Lung microvascular endothelial cell (primary cell): ENCODE results near the gene LPA. TPM values are rescaled to one million over a fixed set of nuclear protein-coding genes. Genes with fewer than 3 reads are reported as not detected.
"Not testable (repeated sequence)": the region's sequence is repeated elsewhere in the genome, so short reads cannot be mapped to it uniquely, and the experiment has no call there.

Experiments
- DNase-seq, 2 donors: peaks; one replicate each; pipeline versions ENCODE4 v3.0.0 to v3.0.0-alpha.2; 2010; ENCODE audit warnings: low read depth in 2 of 2
- total RNA-seq: library from RNA; depleted of rRNA; stranded (reverse); fragments of >200 nt; gene quantifications from 2 replicates; pipeline ENCODE4 v1.2.1, GENCODE V29; 2014

LPA gene, protein sequence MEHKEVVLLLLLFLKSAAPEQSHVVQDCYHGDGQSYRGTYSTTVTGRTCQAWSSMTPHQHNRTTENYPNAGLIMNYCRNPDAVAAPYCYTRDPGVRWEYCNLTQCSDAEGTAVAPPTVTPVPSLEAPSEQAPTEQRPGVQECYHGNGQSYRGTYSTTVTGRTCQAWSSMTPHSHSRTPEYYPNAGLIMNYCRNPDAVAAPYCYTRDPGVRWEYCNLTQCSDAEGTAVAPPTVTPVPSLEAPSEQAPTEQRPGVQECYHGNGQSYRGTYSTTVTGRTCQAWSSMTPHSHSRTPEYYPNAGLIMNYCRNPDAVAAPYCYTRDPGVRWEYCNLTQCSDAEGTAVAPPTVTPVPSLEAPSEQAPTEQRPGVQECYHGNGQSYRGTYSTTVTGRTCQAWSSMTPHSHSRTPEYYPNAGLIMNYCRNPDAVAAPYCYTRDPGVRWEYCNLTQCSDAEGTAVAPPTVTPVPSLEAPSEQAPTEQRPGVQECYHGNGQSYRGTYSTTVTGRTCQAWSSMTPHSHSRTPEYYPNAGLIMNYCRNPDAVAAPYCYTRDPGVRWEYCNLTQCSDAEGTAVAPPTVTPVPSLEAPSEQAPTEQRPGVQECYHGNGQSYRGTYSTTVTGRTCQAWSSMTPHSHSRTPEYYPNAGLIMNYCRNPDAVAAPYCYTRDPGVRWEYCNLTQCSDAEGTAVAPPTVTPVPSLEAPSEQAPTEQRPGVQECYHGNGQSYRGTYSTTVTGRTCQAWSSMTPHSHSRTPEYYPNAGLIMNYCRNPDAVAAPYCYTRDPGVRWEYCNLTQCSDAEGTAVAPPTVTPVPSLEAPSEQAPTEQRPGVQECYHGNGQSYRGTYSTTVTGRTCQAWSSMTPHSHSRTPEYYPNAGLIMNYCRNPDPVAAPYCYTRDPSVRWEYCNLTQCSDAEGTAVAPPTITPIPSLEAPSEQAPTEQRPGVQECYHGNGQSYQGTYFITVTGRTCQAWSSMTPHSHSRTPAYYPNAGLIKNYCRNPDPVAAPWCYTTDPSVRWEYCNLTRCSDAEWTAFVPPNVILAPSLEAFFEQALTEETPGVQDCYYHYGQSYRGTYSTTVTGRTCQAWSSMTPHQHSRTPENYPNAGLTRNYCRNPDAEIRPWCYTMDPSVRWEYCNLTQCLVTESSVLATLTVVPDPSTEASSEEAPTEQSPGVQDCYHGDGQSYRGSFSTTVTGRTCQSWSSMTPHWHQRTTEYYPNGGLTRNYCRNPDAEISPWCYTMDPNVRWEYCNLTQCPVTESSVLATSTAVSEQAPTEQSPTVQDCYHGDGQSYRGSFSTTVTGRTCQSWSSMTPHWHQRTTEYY (N-terminal part only)
- not detected in 2 replicates for total RNA-seq

DNA sequence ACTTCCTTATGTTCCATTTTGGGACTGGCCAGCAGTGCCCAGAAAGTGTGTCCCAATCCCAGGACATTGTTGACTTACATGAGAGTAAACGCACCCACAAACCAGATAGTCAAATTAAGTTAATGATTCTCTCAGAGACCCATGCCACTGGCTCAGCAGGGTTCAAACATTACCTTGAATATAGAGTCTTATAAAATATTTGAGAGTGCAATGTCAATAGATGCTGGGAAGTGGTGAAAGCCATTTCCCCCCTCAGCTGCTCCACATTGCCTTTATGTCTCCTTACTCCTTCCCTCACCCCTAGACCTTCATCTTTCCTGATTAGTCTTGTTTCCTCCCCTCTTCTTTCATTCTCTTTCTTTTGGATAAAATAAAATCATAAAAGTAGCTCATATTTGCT, at the start of gene LPA:
Gene LPA, minus strand, starts transcription at position 78 of the 400 bp plus-strand sequence. Its CDS starts 61 bp downstream, at position 17.
- not testable (repeated sequence) for DNase-seq

DNA sequence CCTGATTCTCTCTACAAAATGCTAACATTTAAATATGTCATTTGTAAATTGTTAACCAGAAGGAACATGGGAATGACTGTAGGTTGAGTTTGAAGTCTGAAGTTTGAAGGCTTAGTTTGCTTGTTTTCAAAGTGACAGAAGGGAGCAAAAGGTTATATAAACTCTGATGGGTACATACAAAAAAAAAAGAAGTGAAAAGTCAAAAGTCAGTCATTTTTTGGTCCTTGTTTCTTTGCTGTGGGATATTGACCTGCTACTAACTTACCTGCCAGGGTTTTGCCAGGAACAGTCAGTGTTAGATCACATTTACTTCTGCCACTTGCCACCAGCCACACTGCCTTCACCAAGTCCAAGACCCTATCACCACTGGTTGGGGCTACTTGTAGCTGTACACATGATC, 44.9 kb upstream of the LPA start:
- not testable (repeated sequence) for DNase-seq

DNA sequence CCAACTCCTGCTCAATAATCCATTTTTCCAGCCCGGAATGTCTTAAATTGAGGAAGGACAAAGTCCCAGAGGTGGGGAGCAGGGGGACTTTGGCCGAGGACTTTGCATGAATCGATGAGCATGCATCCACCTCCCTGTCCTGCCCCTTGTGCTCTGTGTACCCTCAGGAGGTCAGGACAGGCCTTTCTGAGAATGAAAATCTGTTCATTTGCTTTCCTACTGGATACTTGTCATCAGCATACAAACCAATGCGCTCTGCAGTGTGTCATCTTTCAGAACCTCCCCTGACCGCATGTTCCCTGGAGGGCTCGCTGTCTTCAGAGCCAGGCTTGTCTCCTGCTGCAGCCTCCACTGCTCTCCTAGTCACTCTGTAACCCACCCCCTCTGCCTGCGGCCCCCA, 40.6 kb upstream of the LPA start:
- DNase-seq: not testable (repeated sequence)

DNA sequence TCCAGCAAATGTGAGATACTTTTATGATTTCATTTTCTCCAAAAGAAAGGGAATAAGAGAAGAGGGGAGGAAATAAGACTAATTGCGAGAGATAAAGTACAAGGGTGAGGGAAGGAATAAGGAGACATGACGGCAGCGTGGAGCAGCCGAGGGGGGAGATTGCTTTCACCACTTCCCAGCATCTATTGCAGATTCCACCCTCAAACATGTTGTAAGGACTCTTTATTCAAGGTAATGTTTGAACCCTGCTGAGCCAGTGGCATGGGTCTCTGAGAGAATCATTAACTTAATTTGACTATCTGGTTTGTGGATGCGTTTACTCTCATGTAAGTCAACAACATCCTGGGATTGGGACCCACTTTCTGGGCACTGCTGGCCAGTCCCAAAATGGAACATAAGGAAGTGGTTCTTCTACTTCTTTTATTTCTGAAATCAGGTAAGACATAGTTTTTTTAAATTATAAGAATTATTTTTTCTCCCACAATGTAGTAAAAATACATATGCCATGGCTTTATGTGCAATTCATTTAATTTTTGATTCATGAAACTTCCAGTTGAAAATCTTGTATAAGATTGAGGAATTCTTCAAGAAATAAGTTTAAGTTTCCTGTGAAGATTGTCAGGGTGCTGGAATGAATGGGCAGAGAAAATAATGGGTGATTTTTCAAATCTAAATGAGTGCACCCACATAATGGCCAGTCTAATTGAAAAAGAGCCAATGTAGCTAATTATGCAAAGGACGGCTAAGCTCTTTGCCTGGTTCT, 38.0 kb upstream of the LPA start, which contains the start of gene PLG:
Gene PLG, plus strand, starts transcription at position 327 of the 763 bp plus-strand sequence. Its CDS starts 61 bp downstream, at position 388.
- not testable (repeated sequence) for DNase-seq

DNA sequence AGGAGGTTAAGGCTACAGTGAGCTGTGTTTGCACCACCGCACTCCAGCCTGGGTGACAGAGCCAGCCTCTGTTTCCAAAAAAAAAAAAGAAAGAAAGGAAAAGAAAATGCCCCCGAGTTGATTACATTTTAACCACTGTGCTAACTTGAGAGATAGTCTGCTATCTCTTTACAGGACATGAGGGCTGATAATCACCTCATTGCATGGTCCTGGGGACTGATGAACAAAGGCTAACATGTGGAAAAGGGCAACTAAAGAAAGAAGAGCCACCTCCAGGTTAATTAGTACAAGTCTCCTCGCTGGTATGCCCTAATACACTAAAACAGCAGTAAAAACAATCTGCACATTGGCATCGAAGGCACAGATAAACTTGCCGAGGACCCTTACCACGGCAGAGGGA, 33.8 kb upstream of the LPA start:
- DNase-seq: no peak

DNA sequence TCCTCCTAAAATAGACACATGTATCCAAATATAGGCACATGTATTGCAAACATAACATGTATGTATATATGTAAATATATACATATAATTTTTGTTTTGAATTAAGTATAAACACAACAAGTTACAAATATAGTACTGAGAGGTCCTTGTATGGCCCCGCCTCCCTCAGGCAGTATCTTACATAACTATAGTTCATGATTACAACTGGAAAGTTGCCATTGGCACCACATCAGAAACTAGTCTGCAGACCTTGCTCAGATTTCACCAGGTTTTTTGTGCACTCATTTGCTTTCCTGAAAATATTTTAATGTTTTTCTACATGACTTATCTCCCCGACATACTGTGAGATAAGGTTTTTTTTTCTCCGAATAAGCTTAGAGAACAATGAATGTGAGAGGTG, 32.8 kb upstream of the LPA start:
- DNase-seq: not testable (repeated sequence)

DNA sequence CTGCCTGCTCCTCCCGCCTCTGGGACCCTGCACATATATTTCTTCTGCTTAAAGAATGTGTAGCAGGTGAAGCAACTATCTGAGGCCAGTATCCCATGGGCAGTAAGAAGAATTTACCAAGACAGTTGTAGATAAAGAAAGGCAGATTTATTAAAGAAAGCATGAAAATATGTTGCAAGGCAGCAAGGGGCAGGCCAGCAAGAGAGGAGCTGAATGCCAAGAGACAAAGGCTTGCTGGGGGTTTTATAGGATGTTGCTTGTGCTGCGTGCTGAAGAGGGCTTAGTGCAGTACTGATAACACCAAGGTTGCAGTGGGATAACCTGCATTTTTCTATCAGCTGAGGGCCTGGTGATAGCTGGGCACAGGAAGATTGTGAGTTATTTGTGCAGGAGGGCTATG, 31.5 kb upstream of the LPA start:
- DNase-seq: not testable (repeated sequence)

DNA sequence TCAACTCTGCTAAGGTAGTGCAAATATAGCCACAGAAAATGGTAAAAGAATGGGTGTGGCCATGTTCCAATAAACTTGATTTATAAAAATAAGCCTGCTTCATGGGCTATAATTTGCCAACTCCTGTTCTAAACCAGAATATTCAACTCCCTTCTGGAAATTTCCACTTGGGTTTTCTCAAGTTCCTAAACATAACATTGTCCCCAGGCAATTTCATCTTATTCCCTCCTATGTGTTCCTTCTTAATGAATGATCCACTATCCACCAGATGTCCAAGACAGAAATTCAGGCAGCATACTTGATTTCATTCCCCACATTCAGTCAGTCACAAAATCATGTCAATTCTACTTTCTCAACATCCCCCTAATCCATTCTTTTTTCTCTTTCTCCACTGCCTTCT, 30.9 kb upstream of the LPA start:
- DNase-seq: not testable (repeated sequence)

DNA sequence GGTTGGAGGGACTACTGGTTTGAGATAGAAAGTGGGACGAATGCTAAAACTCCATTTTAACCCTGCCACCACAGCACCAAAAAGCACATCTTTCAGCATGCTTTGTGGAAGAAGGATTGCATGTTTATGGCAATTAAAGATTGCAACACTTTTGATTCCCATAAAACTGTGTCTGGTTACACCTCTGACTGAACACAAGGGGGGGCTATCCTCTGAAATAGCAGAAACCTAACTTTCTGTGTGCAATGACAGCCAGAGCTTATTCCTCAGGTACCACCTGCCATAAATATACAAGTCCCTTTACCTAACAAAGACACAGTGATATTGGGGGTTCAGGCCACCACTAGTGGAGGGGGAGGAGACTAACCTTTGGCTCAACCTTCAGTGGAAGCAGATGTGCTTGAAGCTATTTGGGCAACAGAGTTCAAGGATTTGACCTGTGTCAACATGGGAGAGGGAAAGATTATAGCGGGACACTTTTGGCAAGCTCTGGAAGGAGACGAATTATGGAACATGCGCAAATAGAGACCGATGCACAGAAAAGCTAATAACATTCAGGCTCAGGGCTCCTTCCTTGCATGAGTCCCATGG, 28.4 kb upstream of the LPA start:
- peak in 1 of 2 donors; percentile 2 for DNase-seq

DNA sequence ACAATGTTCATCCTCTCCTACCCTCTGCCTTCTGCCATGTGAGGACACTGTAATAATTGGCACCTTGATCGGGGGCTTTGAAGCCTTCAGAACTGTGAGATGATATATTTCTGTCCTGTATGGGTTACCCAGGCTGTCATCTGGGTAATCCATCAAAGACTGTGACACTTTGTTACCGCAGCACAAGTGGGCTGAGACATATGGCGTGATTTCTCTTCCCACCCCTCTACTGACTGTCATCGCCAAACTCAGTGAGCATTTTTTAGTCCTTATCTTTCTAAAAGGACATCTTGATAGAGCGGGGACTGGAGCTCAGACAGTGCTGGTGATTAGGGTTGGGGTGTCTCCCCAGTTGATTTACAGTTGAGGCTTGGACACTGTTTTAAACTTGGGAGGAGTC, 27.5 kb upstream of the LPA start:
- DNase-seq: no peak

DNA sequence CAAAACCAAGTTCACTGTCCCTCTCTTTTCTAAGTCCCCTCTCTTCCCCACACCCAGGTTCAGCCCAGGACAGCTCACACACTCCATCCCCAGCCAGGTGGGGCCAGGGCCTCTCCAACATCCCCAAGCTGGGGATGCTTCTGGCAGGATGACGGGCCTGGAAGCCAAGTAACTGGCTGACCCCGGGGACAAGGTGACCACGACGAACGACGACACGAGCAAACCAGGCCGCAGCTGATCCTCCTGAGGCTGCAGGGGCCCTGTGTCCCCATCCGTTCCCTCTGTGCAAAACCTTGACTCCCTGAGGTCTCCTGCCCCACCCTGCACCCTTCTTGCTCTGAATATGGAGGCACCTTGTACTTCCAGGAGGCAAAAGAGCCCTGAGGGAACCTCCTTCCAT, 26.4 kb upstream of the LPA start:
- no peak for DNase-seq

DNA sequence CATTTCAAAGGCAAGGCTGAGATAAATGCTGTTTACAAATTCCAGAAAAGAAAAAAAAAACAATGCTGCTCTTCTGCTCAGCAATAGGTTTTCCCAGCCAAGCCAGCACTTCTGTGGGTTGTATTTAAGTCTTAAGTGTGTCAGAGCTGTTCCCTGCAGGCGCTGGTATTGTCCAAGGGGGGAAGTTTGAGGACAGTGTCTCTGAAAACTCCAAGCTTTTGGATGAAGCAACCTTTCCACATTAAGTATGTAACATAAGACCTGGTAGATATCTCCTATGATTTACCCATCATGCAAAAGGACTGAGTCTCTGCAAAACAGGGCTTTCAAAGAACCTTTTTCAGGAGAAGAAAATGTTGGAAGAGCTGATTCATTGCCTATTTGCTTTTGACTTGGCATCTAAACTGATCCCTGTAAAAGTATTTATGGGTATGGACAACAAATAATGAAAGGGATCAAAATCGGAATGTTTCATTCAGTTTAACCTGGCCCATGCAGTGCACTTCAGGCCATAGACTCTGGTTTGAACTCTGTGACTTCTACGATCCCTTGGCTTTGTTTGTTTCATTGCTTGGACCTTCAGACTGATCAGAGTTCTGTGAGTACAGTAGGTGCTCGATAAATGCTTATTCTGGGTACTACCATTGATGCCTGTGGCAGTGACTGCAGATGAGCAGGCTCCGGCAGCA, 21.8 kb upstream of the LPA start:
- no peak for DNase-seq

DNA sequence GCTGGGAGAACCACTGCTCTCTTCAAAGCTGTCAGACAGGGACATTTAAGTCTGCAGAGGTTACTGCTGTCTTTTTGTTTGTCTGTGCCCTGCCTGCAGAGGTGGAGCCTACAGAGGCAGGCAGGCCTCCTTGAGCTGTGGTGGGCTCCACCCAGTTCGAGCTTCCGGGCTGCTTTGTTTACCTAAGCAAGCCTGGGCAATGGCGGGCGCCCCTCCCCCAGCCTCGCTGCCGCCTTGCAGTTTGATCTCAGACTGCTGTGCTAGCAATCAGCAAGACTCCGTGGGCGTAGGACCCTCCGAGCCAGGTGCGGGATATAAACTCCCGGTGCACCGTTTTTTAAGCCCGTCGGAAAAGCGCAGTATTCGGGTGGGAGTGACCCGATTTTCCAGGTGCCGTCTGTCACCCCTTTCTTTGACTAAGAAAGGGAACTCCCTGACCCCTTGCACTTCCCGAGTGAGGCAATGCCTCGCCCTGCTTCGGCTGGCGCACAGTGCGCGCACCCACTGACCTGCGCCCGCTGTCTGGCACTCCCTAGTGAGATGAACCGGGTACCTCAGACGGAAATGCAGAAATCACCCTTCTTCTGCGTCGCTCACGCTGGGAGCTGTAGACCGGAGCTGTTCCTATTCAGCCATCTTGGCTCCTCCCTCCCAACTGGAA, 21.2 kb upstream of the LPA start:
- DNase-seq: not testable (repeated sequence)

DNA sequence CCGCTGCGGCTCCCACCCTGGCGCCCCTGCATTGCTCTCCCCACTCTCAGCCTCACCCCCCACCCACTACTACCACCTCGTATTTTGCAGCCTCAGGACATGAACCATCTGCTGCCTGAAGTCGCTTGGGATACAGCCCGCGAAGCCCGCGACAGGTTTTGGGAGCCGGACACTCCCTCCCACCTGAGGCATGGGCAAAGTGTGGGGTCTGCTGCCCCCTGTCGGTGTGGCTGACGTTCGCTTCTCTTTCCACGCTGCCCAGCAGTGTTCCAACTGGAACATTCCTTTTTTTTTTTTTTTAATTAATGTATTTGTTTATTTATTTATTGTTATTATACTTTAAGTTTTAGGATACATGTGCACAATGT, 15.3 kb upstream of the LPA start:
- no peak for DNase-seq

DNA sequence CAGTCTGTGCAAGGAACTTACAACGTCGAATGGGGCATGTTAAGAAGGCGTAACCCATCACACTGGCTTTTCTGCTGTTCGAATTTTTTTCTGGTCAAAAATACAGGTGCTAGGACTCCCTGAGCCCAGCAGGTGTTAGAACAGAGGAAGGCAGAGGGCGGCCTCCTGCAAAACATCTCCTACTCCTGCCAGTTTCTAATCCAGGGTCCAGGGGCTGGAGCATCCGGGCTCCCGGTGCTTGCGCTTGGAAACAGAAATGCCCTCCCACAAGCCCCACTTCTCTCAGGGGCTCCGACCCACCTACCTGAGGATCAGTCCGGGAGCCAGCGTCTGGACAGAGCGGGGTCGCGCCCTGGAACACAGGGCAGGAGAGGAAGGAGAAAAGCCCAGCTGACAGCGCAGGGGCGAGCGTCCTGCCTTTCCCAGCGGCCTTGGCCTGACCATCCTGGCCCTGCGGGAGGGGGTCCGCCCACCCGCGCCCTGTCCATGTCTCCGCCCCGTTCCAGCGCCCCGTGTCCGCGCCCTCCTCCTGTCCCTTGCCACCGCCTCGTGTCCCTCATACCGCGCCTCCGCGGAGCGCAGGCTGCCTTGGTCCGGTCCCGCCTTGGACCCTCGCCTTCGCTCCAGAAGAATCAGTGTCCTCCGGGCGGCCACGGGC, 14.8 kb upstream of the LPA start:
- DNase-seq: no peak

DNA sequence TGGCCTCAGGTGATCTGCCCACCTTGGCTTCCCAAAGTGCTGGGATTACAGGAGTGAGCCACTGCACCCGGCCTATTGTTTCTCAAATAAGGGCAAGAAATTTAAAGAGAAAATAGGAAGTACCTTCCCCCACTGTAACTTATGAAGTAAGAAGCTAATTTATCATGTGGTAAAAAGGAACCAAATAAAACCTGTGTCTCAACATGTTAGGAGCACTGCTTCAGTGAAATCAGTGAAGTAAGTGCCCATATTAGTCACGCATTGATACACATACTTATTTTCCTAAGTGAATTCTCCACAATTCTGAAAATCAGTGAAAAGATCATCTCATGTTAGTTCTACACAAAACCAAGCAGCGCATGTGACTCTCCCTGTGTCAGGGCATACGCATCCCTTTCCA, 14.2 kb upstream of the LPA start:
- DNase-seq: no peak

DNA sequence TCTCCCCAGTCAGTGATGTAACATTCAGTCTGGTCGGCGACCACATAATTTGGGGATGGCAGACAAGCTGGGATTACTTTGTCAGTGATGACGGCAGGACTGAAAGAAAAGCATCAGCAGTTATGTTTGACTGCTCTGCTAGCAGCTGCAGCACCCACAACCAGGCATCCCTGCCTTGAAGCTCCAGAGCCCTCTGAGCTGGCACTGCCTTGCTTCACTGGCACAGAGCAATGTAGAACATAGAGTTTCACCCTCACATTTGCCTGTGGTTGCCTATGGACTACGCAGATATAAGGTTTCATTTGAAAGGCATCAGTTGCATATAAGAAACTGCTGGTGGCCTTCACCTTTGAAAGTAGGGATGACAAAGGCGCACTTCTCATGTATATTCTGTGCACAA, 12.3 kb upstream of the LPA start:
- not testable (repeated sequence) for DNase-seq

DNA sequence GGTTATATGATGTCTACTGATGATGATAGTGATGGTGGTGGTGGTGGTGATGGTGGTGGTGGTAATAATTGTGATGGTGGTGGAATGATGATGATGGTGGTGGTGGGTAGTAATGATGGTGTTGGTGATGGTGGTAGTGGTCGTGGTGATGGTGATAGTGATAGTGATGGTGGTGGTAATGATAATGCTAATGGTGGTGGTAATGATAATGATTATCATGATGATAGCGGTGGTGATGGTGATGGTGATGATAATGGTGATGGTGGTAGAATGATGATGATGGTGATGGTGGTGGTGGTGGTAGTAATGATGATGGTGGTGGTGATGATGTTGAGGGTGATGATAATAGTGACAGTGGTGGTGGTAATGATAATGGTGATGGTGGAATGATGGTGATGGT, 4.5 kb upstream of the LPA start:
- DNase-seq: no peak
